SK-N-SH (cell line): Measurements from ENCODE around the gene CYFIP2. TPM values are rescaled to one million over a fixed set of nuclear protein-coding genes. Genes with fewer than 3 reads are reported as not detected.

Experiments
- CTCF ChIA-PET: fragments of 300-600, 350-600 bp; formaldehyde crosslinking; extraction: SDS; loops from one replicate; lab custom pipeline; 2021; lab: Yijun Ruan, JAX
- POLR2A ChIA-PET: fragments of 350-600 bp; sonication (Branson Sonifier 250); formaldehyde crosslinking; extraction: SDS; loops from one replicate; lab custom pipeline; 2020; ENCODE audit warnings: antibody characterized with exemption, inconsistent platforms; lab: Yijun Ruan, JAX
- DNase-seq: peaks from one replicate; pipeline ENCODE4 v3.0.0; 2012
- H2AFZ ChIP-seq: fragments of 200-600 bp; sonication (generic); 2 replicates; pipeline ENCODE4 v1.8.1; 2016; ENCODE audit warnings: antibody characterized with exemption, mild to moderate bottlenecking, low read depth
- H3F3A ChIP-seq: fragments of 200-600 bp; sonication (generic); replicated peaks from 2 replicates; pipeline ENCODE3; 2016; ENCODE audit warnings: antibody characterized with exemption, mild to moderate bottlenecking; ENCODE audit not compliant: insufficient read depth
- H3K27ac ChIP-seq, 2 experiments: fragments of 200-500 bp in 1 of 2; fragments of 200-600 bp in 1 of 2; sonication (Bioruptor generic) in 1 of 2; sonication (generic), shearing (Covaris generic) in 1 of 2; 2 replicates each; pipeline versions ENCODE4 v1.5.1 to v1.6.1; 2014 to 2016; ENCODE audit warnings: low read depth in 2 of 2, inconsistent platforms in 1 of 2, low read length in 1 of 2, mild to moderate bottlenecking in 1 of 2, mixed read lengths in 1 of 2
- H3K27me3 ChIP-seq: fragments of 200-600 bp; sonication (generic), shearing (Covaris generic); 2 replicates; pipeline ENCODE4 v1.6.1; 2016; ENCODE audit warnings: mixed run types; ENCODE audit not compliant: insufficient read depth
- H3K36me3 ChIP-seq, 2 experiments: fragments of 200-500 bp in 1 of 2; fragments of 200-600 bp in 1 of 2; sonication (Bioruptor generic) in 1 of 2; sonication (generic) in 1 of 2; replicated peaks in 1 of 2; 2 replicates each; pipeline versions ENCODE3 to v1.5.1; 2014 to 2016; ENCODE audit warnings: low read length in 1 of 2, mild to moderate bottlenecking in 1 of 2; ENCODE audit not compliant: insufficient read depth in 2 of 2, control insufficient read depth in 1 of 2
- H3K4me1 ChIP-seq, 2 experiments: fragments of 200-500 bp in 1 of 2; fragments of 200-600 bp in 1 of 2; sonication (Bioruptor generic) in 1 of 2; sonication (generic), shearing (Covaris generic) in 1 of 2; 2 replicates each; pipeline versions ENCODE4 v1.5.1 to v1.6.1; 2014 to 2016; ENCODE audit warnings: low read depth in 1 of 2, low read length in 1 of 2, mixed run types in 1 of 2; ENCODE audit not compliant: insufficient read depth in 2 of 2, control insufficient read depth in 1 of 2
- H3K4me2 ChIP-seq: fragments of 200-600 bp; sonication (generic), shearing (Covaris generic); 2 replicates; pipeline ENCODE4 v1.6.1; 2017; ENCODE audit warnings: mixed run types
- H3K4me3 ChIP-seq, 2 experiments: fragments of 200-500 bp in 1 of 2; fragments of 200-600 bp in 1 of 2; sonication (Bioruptor generic) in 1 of 2; sonication (generic), shearing (Covaris generic) in 1 of 2; 2 replicates each; pipeline versions ENCODE4 v1.5.1 to v1.8.1; 2014 to 2016; ENCODE audit warnings: low read depth in 2 of 2, inconsistent platforms in 1 of 2, low read length in 1 of 2, mild to moderate bottlenecking in 1 of 2, mixed read lengths in 1 of 2, moderate library complexity in 1 of 2
- H3K79me2 ChIP-seq: fragments of 200-600 bp; sonication (generic); 2 replicates; pipeline ENCODE4 v1.8.1; 2017; ENCODE audit warnings: mild to moderate bottlenecking; ENCODE audit not compliant: insufficient read depth
- H3K9ac ChIP-seq: fragments of 200-600 bp; sonication (generic); 2 replicates; pipeline ENCODE4 v1.6.1; 2017; ENCODE audit warnings: mixed run types
- H3K9me2 ChIP-seq: fragments of 200-600 bp; sonication (generic); 2 replicates; pipeline ENCODE4 v1.6.1; 2017; ENCODE audit warnings: mixed run types
- H3K9me3 ChIP-seq: fragments of 200-600 bp; sonication (generic); 2 replicates; pipeline ENCODE4 v1.6.1; 2017; ENCODE audit warnings: mixed run types, mild to moderate bottlenecking, moderate library complexity
- H4K20me1 ChIP-seq: fragments of 200-600 bp; sonication (generic); 2 replicates; pipeline ENCODE4 v1.6.1; 2017; ENCODE audit warnings: mild to moderate bottlenecking, mixed run types; ENCODE audit not compliant: insufficient read depth
- CHD2 ChIP-seq: fragments of 150-350 bp; IDR thresholded peaks from 2 replicates; pipeline ENCODE4 v1.6.1; 2018; ENCODE audit warnings: low read length; ENCODE audit not compliant: partially characterized antibody
- CTCF ChIP-seq: fragments of 200-600 bp; sonication (generic); IDR thresholded peaks from 2 replicates; pipeline ENCODE4 v1.6.1; 2017; ENCODE audit warnings: antibody characterized with exemption, mild to moderate bottlenecking, moderate library complexity
- ELF1 ChIP-seq: IDR thresholded peaks from 2 replicates; pipeline ENCODE4 v1.4.0; 2012
- EP300 ChIP-seq, 2 experiments: IDR thresholded peaks; 2 replicates each; pipeline versions ENCODE4 v1.4.0 to v1.6.1; 2012; ENCODE audit warnings: borderline replicate concordance in 1 of 2, low read depth in 1 of 2, low read length in 1 of 2
- FOSL2 ChIP-seq: IDR thresholded peaks from 2 replicates; pipeline ENCODE4 v1.4.0; 2012; ENCODE audit warnings: low read depth, mild to moderate bottlenecking, moderate library complexity, borderline replicate concordance
- FOXM1 ChIP-seq: IDR thresholded peaks from 2 replicates; pipeline ENCODE4 v1.4.0; 2012; ENCODE audit warnings: low read depth, mild to moderate bottlenecking
- JUND ChIP-seq: IDR thresholded peaks from 2 replicates; pipeline ENCODE4 v1.4.0; 2012
- MAX ChIP-seq: IDR thresholded peaks from 2 replicates; pipeline ENCODE4 v1.4.0; 2012; ENCODE audit warnings: low read depth
- MXI1 ChIP-seq: IDR thresholded peaks from 2 replicates; pipeline ENCODE4 v1.6.1; 2012; ENCODE audit warnings: mild to moderate bottlenecking, low read depth, low read length, improper control_type of control experiment
- NFIC ChIP-seq: IDR thresholded peaks from 2 replicates; pipeline ENCODE4 v1.4.0; 2012; ENCODE audit warnings: borderline replicate concordance
- NRF1 ChIP-seq: IDR thresholded peaks from 2 replicates; pipeline ENCODE4 v1.6.1; 2012; ENCODE audit warnings: low read depth, mild to moderate bottlenecking, low read length
- PBX3 ChIP-seq: IDR thresholded peaks from 2 replicates; pipeline ENCODE4; 2012
- RAD21 ChIP-seq: IDR thresholded peaks from 2 replicates; pipeline ENCODE4 v1.6.1; 2012; ENCODE audit warnings: mild to moderate bottlenecking, low read length
- RCOR1 ChIP-seq: fragments of 150-350 bp; IDR thresholded peaks from 2 replicates; pipeline ENCODE4 v1.6.1; 2017; ENCODE audit warnings: antibody characterized with exemption, low read length
- REST ChIP-seq: IDR thresholded peaks from 2 replicates; pipeline ENCODE4 v1.6.1; 2012; ENCODE audit warnings: mild to moderate bottlenecking, low read depth, low read length, moderate library complexity
- RFX5 ChIP-seq: IDR thresholded peaks from 2 replicates; pipeline ENCODE4 v1.6.1; 2012; ENCODE audit warnings: mild to moderate bottlenecking, improper control_type of control experiment, low read length
- RXRA ChIP-seq: IDR thresholded peaks from 2 replicates; pipeline ENCODE4 v1.4.0; 2012; ENCODE audit warnings: low read depth, mild to moderate bottlenecking, borderline replicate concordance
- SIN3A ChIP-seq: IDR thresholded peaks from 2 replicates; pipeline ENCODE4 v1.6.1; 2012; ENCODE audit warnings: low read depth, mild to moderate bottlenecking, low read length, moderate library complexity, borderline replicate concordance
- SMC3 ChIP-seq: IDR thresholded peaks from 2 replicates; pipeline ENCODE4 v1.6.1; 2012; ENCODE audit warnings: low read depth, low read length, improper control_type of control experiment
- TAF1 ChIP-seq: IDR thresholded peaks from 2 replicates; pipeline ENCODE4 v1.6.1; 2012; ENCODE audit warnings: low read depth, mild to moderate bottlenecking, low read length, moderate library complexity, borderline replicate concordance
- TEAD4 ChIP-seq: IDR thresholded peaks from 2 replicates; pipeline ENCODE4 v1.4.0; 2012; ENCODE audit warnings: mild to moderate bottlenecking, borderline replicate concordance; ENCODE audit not compliant: insufficient read depth
- USF1 ChIP-seq: IDR thresholded peaks from 2 replicates; pipeline ENCODE4 v1.4.0; 2012; ENCODE audit warnings: low read depth, borderline replicate concordance
- USF2 ChIP-seq: fragments of 150-350 bp; IDR thresholded peaks from 2 replicates; pipeline ENCODE4 v1.6.1; 2017; ENCODE audit warnings: antibody characterized with exemption, low read length, low read depth, borderline replicate concordance
- WGBS: methylation state at CpG from one replicate; pipeline ENCODE4 v1.1.6; 2017; ENCODE audit warnings: low lambda C conversion rate; 5-methylcytosine and 5-hydroxymethylcytosine counted together
- polyA plus RNA-seq, 3 experiments: library from polyadenylated mRNA; depleted of rRNA; stranded (reverse); fragments of >200 nt; gene quantifications; 2 replicates each; pipeline ENCODE4 v1.2.3, GENCODE V29; 2012

Gene CYFIP2
- 20.1 and 21.3 TPM in 2 replicates for polyA plus RNA-seq (2012; rRNA removed)
- 17.0 and 20.2 TPM in 2 replicates for polyA plus RNA-seq (2012; cell fraction: cytosol; rRNA removed)
- polyA plus RNA-seq (2012; cell fraction: nucleus; rRNA removed): 43.5 and 54.8 TPM in 2 replicates

GRCh38 chr5:157265714-157266285, at the start of gene CYFIP2:
Gene CYFIP2 (plus strand): TSS chr5:157266123. CDS start chr5:157285362, 19,239 bp downstream.
- DNase-seq: peak; percentile 96
- H3K4me2 ChIP-seq: peak within 1 kb of the TSS; percentile 90
- H2AFZ ChIP-seq: peak within 1 kb of the TSS; percentile 87
- peak within 1 kb of the TSS; percentile 52; the same call in 1 of the 2 replicates for H3K9ac ChIP-seq
- peak within 1 kb of the TSS; percentile 72 to 90 for H3K4me3 ChIP-seq
- no peaks in the 10 kb centered on the region for H3F3A ChIP-seq
- no peaks in the 10 kb centered on the region for H3K79me2 ChIP-seq
- CTCF ChIA-PET: interaction anchor here (0.6 to 6.8 kb wide), 9 partner anchors 10 to 134 kb away, joined by 3 to 63 read pairs (median 7); no protein-coding TSS in a partner anchor
- H3K36me3 ChIP-seq: no peaks in the 10 kb centered on the region
- H3K9me3 ChIP-seq: no peaks in the 10 kb centered on the region
- H4K20me1 ChIP-seq: no peaks in the 10 kb centered on the region
- H3K4me1 ChIP-seq: peaks cover 0 to 19% of the 10 kb centered on the region in 2 experiments; a peak in 1 of 4 replicates
- POLR2A ChIA-PET: no interaction called here
- peaks cover 21% of the 10 kb centered on the region for H3K27me3 ChIP-seq
- H3K27ac ChIP-seq: peak within 1 kb of the TSS in 1 of 2 experiments; percentile 65; a peak in 1 of 4 replicates
- TF ChIP-seq RXRA (no peak), SMC3 (no peak), EP300 (IDR thresholded peaks at IDR 0.05; ENCODE audit: borderline replicate concordance in 1 of 2, low read depth in 1 of 2, low read length in 1 of 2) (no peak), REST (no peak), USF1 (no peak), NRF1 (no peak), USF2 (no peak), PBX3 (no peak), RCOR1 (no peak), CTCF (no peak), MXI1 (peak; percentile 57; the same call in 1 of the 2 replicates), JUND (no peak), CHD2 (no peak), NFIC (no peak), TAF1 (peak; percentile 20; the same call in 1 of the 2 replicates), FOXM1 (no peak), RFX5 (no peak), MAX (no peak), RAD21 (no peak), TEAD4 (no peak), FOSL2 (no peak), ELF1 (no peak), SIN3A (peak; percentile 69; the same call in 1 of the 2 replicates)
- H3K9me2 ChIP-seq: no peaks in the 10 kb centered on the region
- WGBS: 0% methylated on average over 9 of the region's 58 CpGs
